ENCODE measurements around the gene UFM1.
"Not testable (repeated sequence)": the region's sequence is repeated elsewhere in the genome, so short reads cannot be mapped to it uniquely, and the experiment has no call there.

UFM1 gene

DNA sequence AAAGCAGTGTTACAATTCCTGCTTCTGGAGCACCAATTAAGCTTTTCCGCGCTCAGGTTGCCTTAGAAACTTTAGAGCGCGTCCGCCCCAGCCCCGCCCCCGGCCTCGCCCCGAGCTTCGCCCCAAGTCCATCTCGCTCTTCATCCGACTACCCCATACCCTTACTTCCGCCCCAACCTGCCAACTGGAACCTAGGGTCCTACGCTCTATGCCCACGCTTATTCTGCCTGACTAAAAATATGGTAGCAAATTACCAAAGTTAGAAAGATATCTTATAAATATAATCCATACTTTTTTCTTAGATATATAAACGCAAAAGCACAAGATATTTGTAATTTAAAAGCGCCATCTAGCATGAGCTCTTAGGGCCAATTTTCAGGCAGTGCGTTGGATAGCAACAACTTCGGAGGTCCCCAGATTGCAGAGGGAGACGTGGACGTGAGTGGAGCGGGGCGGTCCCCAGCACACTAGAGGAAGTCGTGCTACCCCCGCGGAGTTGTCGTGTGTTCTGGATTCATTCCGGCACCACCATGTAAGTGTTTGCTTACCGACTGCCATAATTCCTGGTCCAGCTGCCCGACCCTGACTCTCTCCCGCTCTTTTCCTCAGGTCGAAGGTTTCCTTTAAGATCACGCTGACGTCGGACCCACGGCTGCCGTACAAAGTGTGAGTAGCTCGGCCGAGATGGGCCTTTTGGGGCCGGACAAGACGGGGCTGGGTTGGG lies at the start of gene UFM1:
Gene UFM1 (plus strand): TSS at position 462 of the 724 bp plus-strand sequence. CDS start 69 bp downstream, at position 531.
- DNase-seq = peak; percentile 95

DNA sequence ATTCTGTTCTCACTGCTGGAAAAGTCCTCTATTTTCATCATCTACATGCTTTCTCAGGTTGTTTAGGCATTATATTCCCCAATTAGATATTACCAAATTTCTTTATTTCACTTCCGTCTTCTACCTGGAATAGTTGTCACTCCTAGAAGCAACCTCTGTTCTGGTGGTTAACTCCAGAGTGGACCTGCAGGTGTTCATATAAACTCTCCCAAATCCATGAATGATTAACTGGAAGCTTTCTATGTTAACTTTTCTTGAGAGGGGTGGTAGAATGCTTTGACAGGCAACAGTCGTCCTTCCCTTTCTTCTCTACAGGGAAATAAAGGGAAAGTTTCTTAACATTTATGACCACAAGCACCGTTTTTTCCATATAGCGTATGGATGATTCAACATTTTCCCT lies 48.4 kb upstream of the UFM1 start:
- DNase-seq = no peak

DNA sequence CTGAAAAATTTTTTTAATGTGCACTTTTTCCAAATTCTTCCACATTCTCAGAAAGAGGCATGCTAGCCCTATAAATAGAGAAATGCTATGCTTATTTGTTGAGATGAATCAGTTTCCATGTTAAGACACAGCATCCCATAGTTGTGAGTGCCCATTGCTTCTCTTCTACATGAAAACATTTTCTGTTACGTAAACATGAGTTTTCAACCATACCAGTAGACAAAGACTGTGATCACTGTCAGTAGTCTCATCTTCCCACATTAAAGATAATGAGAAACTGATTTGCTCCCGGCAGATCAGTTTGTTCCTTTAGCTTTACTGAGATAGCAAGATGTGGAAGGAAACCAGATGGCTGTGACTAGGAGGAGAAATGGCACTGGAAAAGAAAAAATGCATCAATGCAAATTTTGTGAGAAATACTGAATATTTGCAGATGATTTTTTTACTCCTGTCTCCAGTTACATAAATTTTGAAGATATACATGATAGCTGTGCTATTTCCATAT lies 45.8 kb upstream of the UFM1 start:
- no peak for DNase-seq

- no peak for DNase-seq
Measured at GRCh38 chr13:38308736-38309135, 40.9 kb upstream of the UFM1 start.

- DNase-seq = no peak
Measured at GRCh38 chr13:38309397-38309796, 40.3 kb upstream of the UFM1 start.

GRCh38 chr13:38311175-38311574 lies 38.5 kb upstream of the UFM1 start:
- DNase-seq = not testable (repeated sequence)

DNA sequence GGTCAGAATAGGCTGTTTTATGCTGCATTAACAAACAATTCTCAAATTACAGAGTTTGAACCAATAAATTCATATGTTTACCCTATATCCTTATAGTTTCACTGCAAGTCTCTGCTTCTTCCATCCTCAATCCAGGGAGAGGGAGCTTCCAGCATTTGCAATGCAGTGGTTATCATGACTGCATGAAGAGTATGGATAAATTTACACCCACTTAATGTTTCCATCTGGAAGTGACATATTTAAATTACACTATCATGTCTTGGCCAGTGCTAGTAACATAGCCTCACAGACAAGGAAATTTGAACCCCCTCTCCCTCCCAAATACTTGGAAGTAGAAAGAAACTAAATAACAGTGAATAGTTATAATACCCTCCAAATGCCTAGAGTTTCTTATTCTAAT lies 33.5 kb upstream of the UFM1 start:
- DNase-seq = no peak

DNA sequence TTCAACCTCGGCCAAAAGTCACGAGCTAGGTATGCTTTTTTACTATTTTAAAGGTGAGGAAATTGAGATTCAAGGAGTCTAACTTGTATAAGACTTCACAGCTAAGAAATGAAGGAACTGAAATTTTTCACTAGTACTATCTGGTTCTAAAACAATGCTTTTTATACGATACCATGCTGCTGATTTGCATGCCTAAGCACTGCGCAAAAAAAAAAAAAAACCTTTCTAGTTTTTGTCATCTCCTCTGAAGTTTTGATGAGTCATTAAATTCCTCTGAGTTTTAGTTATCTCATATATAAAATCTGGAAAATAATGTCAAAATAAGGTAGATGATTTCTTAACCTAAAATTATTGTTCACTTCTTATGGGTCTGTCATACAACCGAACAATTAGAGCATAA lies 28.0 kb upstream of the UFM1 start:
- no peak for DNase-seq

DNA sequence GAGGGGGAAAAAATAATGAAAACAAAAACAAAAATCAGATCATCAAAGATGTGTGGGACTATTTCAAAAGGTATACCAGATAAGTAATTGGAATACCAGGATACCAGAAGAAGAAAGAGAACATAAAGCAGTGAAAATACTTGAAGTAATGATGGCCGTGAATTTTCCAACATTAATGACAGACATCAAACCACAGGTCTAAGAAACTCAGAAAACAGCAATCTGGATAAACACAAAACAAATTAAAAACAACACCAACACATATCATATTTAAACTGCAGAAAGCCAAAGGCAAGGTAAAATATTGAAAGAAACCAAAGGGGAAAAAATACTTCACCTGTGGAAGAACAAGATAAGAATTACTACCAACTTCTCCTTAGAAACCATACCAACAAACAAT lies 24.2 kb upstream of the UFM1 start:
- no peak for DNase-seq

- DNase-seq = no peak
Measured at GRCh38 chr13:38328699-38329098, 21.0 kb upstream of the UFM1 start.

- DNase-seq = no peak
Measured at GRCh38 chr13:38334845-38335244, 14.8 kb upstream of the UFM1 start.

- DNase-seq = no peak
Measured at GRCh38 chr13:38338089-38338488, 11.6 kb upstream of the UFM1 start.

DNA sequence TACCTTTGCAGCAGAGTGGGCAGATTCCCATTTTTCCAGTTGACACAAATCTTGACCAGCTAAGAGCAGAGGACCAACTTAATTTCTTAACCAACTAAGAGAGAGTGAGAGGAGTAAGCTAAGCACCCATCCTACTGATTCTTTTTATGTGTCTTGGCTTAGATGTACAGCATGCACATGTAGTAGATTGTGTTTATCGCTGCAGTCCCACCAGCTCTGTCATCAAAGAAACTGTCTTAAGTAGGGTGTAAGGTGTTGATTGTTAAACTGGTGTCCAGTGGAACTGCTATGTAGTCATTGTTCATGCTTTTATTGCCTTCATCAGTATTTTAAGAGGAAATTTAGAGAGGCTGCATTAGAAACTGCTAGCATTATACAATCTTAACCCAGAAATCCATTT lies 9.0 kb upstream of the UFM1 start:
- DNase-seq = no peak

DNA sequence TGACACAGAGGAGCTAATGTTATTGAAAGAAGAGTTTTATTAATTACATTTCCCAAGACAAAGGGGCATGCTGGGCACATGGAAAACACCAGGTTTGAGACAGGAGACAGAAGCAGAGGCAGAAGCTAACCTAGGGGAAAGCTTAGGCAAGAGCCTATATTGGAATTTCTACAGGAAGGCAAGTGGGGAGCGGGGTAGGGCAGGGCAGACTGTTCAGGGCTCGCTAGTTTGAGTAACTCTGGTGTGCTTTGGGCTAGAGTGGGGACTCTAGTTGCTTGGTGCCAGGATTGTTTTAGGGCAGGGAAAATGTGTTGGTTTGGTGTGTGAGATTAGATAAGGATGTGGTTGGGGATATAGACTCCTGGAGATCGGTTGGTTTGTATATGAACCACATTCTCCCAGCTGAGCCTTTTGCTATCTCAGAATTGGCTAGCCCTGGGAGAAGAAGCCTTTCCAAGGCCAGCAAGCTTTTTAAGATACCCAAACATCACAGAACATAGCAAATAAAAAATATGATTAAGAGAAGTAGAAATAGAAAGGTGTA lies 8.4 kb upstream of the UFM1 start:
- no peak for DNase-seq

GRCh38 chr13:38346764-38347163 lies 2.9 kb upstream of the UFM1 start:
- peak; percentile 34 for DNase-seq

DNA sequence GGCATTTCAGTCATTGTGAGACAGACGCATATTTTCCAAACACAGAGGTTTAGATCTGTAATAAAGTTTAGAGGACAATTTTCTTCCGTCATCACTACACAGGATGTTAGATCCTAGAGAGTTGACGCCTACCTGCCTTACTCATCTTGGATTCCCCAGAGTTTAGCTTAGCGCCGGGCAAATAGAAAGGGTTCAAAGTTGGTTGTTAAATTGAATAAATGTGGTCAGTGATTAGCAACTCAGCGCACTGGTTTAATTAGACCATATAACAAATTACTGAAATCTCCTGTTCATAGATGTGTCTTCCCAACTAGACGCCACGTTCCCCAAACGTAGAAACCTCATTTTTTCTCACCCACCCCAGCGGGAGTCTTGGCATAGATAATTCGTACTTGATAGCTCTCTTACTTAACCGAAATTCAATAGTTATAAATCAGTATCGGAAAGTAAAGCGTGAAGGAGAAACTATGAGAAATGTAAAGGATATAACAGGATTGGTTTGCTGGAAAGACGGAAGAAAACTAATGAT lies 726 bp upstream of the UFM1 start:
- DNase-seq = peak; percentile 36

GRCh38 chr13:38350114-38350617 lies 515 bp downstream of the UFM1 start:
- DNase-seq = peak; percentile 12

DNA sequence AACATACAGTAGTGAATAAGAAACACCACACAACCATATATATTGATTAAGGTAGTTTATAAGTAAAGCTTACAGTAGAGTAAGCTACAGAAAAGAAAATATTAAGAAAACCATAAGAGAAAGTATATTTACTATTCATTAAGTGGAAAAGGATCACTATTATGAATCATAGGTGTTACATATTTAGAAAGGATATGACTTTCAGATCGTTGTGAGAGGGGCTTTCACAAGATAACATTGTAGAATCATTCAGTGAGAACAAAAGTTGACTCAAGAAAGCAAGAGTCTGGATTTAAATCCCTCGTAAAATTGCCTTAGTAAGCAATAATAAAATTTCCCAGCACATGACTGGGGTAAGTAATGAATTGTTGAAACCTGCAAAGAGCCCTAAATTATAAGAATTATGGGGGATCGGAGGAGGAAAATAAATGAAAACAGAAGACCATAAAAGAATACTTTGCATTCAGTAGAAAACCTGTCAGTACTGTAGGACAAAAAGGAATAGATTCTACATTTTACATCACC lies 6.0 kb downstream of the UFM1 start:
- DNase-seq = no peak

DNA sequence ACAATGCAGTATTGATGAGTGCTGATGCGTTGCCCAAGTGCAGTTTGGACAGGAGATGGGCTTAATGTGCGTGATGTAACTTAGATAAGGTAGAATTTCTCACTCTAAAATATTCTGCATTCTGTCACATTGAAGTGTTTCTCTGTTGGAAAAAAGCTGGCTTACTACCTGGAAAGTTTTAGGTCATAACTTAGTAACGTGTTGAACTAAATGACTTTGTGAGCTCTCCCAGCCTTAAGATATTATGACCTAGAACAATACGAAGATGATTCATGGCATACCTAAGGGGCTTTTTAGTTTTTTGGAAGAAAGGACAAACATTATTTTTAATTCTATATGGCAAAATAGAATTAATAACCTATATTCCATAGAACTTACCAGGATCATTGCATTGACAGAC lies 9.0 kb downstream of the UFM1 start:
- no peak for DNase-seq

GRCh38 chr13:38361542-38362262 lies 12.1 kb downstream of the UFM1 start:
- no peak for DNase-seq

DNA sequence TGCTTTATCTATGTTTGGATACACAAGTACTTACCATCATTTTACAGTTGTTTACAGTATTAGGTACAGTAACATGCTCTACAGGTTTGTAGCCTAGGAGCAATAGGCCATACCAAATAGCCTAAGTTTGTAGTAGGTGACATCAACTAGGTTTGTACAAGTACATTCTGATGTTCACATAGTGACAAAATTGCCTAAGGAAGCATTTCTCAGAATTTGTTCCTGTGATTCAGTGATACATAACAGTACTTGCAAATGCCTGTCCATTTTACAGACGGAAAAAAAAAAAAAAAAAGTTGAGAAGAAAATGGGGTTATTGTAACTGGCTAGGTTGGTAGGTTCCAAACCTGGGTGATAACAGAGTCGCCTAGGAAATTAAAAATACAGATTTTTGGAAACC lies 13.6 kb downstream of the UFM1 start:
- no peak for DNase-seq

DNA sequence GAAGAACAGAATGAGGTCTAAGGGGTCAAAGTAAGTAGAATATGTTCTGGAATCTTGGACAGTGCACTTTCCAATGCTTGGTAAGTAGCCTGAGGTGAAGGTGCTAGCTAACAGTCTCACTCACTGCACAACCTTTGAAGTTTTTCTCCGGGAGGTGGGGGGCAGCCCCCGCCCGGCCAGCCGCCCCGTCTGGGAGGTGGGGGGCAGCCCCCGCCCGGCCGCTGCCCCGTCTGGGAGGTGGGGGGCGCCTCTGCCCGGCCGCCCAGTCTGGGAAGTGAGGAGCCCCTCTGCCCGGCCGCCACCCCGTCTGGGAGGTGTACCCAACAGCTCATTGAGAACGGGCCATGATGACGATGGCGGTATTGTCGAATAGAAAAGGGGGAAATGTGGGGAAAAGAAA lies 14.1 kb downstream of the UFM1 start:
- DNase-seq = not testable (repeated sequence)

GRCh38 chr13:38365661-38366060 lies 16.0 kb downstream of the UFM1 start:
- no peak for DNase-seq

All from DMS79 treated with DMSO at 0.1 percent for 48 hours (cell line).